ENCODE measurements around the gene IMMP2L. TPM values are rescaled to one million over a fixed set of nuclear protein-coding genes. Genes with fewer than 3 reads are reported as not detected.

IMMP2L gene
- total and polyA plus RNA-seq, 2 of the 8 experiments (the other 6 are each of a cell fraction or from before 2014, with no cell fraction given): 2.3 to 10.1 TPM

- no peak for FAIRE-seq
- POLR2A ChIA-PET (ENCODE audit: partially characterized antibody): no interaction called here
These were observed 475.8 kb downstream of the IMMP2L start for GRCh38 chr7:111086532-111086931.

More at GRCh38 chr7:111086532-111086931, 475.8 kb downstream of the IMMP2L start:
- no peak overlapping the region for H3K4ac ChIP-seq (replicated peaks; ENCODE audit: insufficient read length, low read depth, low read length)
- no peak overlapping the region for H3K23ac ChIP-seq (ENCODE audit: insufficient read length)
- CTCF ChIA-PET (ENCODE audit: partially characterized antibody): interaction anchor here (1.2 to 2.0 kb wide), 3 partner anchors 11 to 643 kb away, joined by 5 to 7 read pairs (median 6); no protein-coding TSS in a partner anchor
- no peaks in the 10 kb centered on the region for H4K20me1 ChIP-seq (replicated peaks in 1 of 2; ENCODE audit: control insufficient read depth in 1 of 2, insufficient read depth in 2 of 2, low read length in 2 of 2)
- no peak overlapping the region for H3K18ac ChIP-seq (ENCODE audit: extremely low read depth, low read length)
- TF ChIP-seq JUND (IDR thresholded peaks at IDR 0.05; ENCODE audit: low read length) (no peak), MAFK (IDR thresholded peaks at IDR 0.05; ENCODE audit: low read depth, low read length) (no peak), MAX (IDR thresholded peaks at IDR 0.05) (no peak), CBX5 (IDR thresholded peaks at IDR 0.05; ENCODE audit: low read depth, low read length) (no peak), E2F6 (IDR thresholded peaks at IDR 0.05) (no peak), SUZ12 (IDR thresholded peaks at IDR 0.05; ENCODE audit: low read length) (no peak)
- H4K8ac ChIP-seq (ENCODE audit: extremely low read depth, insufficient read depth, low read length): no peak overlapping the region
- no peak overlapping the region for H2BK5ac ChIP-seq (ENCODE audit: low read depth, low read length)
- H3K27me3 ChIP-seq (replicated peaks in 1 of 4; ENCODE audit: control insufficient read depth in 3 of 4, extremely low read depth in 1 of 4, insufficient read depth in 3 of 4, low read length in 3 of 4): no peaks in the 10 kb centered on the region
- H3K36me3 ChIP-seq (ENCODE audit: control insufficient read depth in 2 of 4, insufficient read depth in 4 of 4, low read length in 3 of 4): no peaks in the 10 kb centered on the region
- no peak overlapping the region for H3K4me3 ChIP-seq (ENCODE audit: extremely low read depth in 1 of 4, insufficient read depth in 2 of 4, low read depth in 3 of 4, low read length in 4 of 4)
- no peak overlapping the region for H4K91ac ChIP-seq (replicated peaks; ENCODE audit: insufficient read length, low read length)
- no peak overlapping the region for H3K9ac ChIP-seq (replicated peaks in 1 of 4; ENCODE audit: extremely low read depth in 1 of 4, low read depth in 3 of 4, low read length in 3 of 4)
- H2BK20ac ChIP-seq (ENCODE audit: low read length): no peak overlapping the region
- no peak overlapping the region for H2AFZ ChIP-seq (ENCODE audit: low read length)
- H2AK5ac ChIP-seq (ENCODE audit: low read depth, low read length): no peak overlapping the region
- no peaks in the 10 kb centered on the region for H3K9me3 ChIP-seq (ENCODE audit: insufficient read depth in 2 of 2, low read depth in 1 of 2, low read length in 1 of 2)
- 97% methylated on average over 2 of the region's 2 CpGs; no CpG with 5 or more reads in 1 of the 2 experiments for WGBS, 2 experiments (ENCODE audit: extremely low coverage in 1 of 2, insufficient coverage in 1 of 2, insufficient read length in 1 of 2, insufficient replicate concordance in 2 of 2, low coverage in 1 of 2, low lambda C conversion rate in 2 of 2, missing lambda C conversion rate in 1 of 2)
- no peak overlapping the region for H3K4me2 ChIP-seq (ENCODE audit: insufficient read depth in 1 of 2, low read depth in 2 of 2, low read length in 2 of 2)
- no peak overlapping the region for H4K5ac ChIP-seq (ENCODE audit: insufficient read length, low read depth, low read length)
- H3K14ac ChIP-seq (ENCODE audit: insufficient read length): no peak overlapping the region
- no peak for DNase-seq (ENCODE audit: low read depth in 1 of 2, low spot score in 2 of 2)
- no peaks in the 10 kb centered on the region for H3K79me1 ChIP-seq (ENCODE audit: low read depth, low read length)
- peaks cover 0 to 11% (median 5%) of the 10 kb centered on the region in 4 experiments; a peak in 3 of 7 replicates for H3K4me1 ChIP-seq (replicated peaks in 1 of 4; ENCODE audit: control insufficient read depth in 3 of 4, insufficient read depth in 4 of 4, low read length in 3 of 4)
- no peaks in the 10 kb centered on the region for H3K23me2 ChIP-seq (ENCODE audit: low read depth, low read length)
- H2BK120ac ChIP-seq (replicated peaks; ENCODE audit: low read depth, low read length): no peak overlapping the region
- H2BK15ac ChIP-seq (ENCODE audit: low read length): no peak overlapping the region
- H2BK12ac ChIP-seq (ENCODE audit: low read depth, low read length): no peak overlapping the region
- H3K79me2 ChIP-seq (ENCODE audit: control insufficient read depth in 1 of 2, insufficient read depth in 2 of 2, low read length in 2 of 2): no peaks in the 10 kb centered on the region
- H3K56ac ChIP-seq (replicated peaks; ENCODE audit: insufficient read length, low read depth, low read length): no peak overlapping the region
- H3K27ac ChIP-seq (ENCODE audit: low read depth, low read length): no peak overlapping the region

All from H1 (cell line).